Tibial nerve (tissue), 4 donors: ENCODE measurements around the gene MDM4. TPM values are rescaled to one million over a fixed set of nuclear protein-coding genes. Genes with fewer than 3 reads are reported as not detected.

Source experiments
- DNase-seq, 2 donors: peaks; one replicate each; pipeline ENCODE4 v3.0.0-alpha.2; 2019; ENCODE audit warnings: low spot score in 2 of 2
- H3K27ac ChIP-seq, 4 donors: fragments of 200-600 bp; sonication (generic) in 3 of 4; one replicate each; pipeline ENCODE4 v1.5.1; 2017 to 2019; ENCODE audit warnings: mild to moderate bottlenecking in 1 of 4
- H3K27me3 ChIP-seq, 2 donors: fragments of 200-600 bp; sonication (generic) in 1 of 2; one replicate each; pipeline versions ENCODE4 v1.5.1 to v1.6.0; 2017 to 2019
- H3K36me3 ChIP-seq, 3 donors: fragments of 200-600 bp; sonication (generic); one replicate each; pipeline ENCODE4 v1.5.1; 2018 to 2019
- H3K4me1 ChIP-seq, 4 donors: fragments of 200-600 bp; sonication (generic) in 3 of 4; one replicate each; pipeline ENCODE4 v1.5.1; 2017 to 2019
- H3K4me3 ChIP-seq, 4 donors: fragments of 200-600 bp; sonication (generic) in 3 of 4; one replicate each; pipeline ENCODE4 v1.5.1; 2017 to 2019; ENCODE audit warnings: mild to moderate bottlenecking in 1 of 4, moderate library complexity in 1 of 4
- H3K9me3 ChIP-seq, 4 donors: fragments of 200-600 bp; sonication (generic) in 3 of 4; one replicate each; pipeline ENCODE4 v1.5.1; 2017 to 2019
- EP300 ChIP-seq, 2 donors: sonication (generic); formaldehyde crosslinking; IDR thresholded peaks; one replicate each; pipeline ENCODE4 v1.6.1; 2017; ENCODE audit warnings: antibody characterized with exemption in 2 of 2, mild to moderate bottlenecking in 1 of 2
- POLR2A ChIP-seq, 2 donors: fragments of 450-650 bp; IDR thresholded peaks; one replicate each; pipeline ENCODE4 v1.6.1; 2017; ENCODE audit warnings: antibody characterized with exemption in 2 of 2, mild to moderate bottlenecking in 2 of 2, moderate library complexity in 2 of 2
- WGBS, 2 donors: methylation state at CpG; one replicate each; pipeline ENCODE4 v1.1.5; 2018; 5-methylcytosine and 5-hydroxymethylcytosine counted together
- total RNA-seq, 4 donors: library from RNA; depleted of rRNA; stranded (reverse); fragments of >200 nt; gene quantifications; one replicate each; pipeline ENCODE4 v1.1.0, GENCODE V29; 2016
- TF ChIP-seq, protein P1 (sequence below), 5 experiments: fragments of 200-600 bp in 3 of 5; fragments of 450-650 bp in 2 of 5; sonication (generic) in 3 of 5; IDR thresholded peaks; one replicate each; pipeline ENCODE4 v1.5.1; 2016 to 2019; ENCODE audit warnings: antibody characterized with exemption in 5 of 5, mild to moderate bottlenecking in 3 of 5, moderate library complexity in 2 of 5

Gene MDM4
- total RNA-seq, 4 donors from 2014 or later: 83.0 to 113 (median 101) TPM

DNA sequence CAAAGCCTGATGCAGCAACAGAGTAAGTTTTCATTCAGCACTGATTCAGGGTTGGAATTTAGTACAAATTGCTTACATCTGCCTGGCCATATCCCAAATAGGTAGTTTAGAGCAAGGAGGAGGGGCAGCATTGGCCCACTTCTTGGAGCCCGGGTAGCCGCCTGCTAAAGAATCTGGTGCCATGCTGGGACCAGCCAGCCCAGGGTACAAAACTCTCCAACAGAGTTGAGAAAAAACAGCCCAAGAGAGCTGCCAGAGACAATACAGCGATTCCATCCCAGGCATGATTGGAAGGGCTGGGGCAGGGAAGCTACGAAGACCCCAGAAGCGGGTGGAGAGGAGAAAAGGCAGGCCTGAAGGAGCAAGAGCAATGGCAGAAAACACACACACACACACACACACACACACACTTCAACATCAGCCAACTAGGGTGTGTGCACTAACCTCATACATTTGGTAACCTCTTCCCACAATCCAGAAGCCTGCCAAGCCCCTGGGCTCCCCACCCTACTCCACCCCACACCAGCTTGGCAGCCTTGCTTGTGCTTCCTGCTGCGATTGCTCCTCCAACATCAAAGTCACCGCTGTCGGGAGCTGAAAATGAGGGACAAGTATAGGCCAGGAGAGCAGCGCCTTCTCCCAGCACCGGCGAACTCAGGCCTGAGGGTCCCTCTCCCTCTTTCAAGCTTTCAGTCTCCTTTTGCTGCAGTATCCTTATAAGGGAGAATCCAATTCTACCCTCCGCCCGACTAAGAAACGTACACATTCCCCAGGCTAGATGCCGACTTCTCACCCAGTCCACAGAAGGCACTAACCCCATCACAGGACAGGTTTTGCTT is 22.8 kb upstream of the MDM4 start:
- peaks cover 0 to 45% (median 19%) of the 10 kb centered on the region in 4 donors for H3K4me1 ChIP-seq
- H3K36me3 ChIP-seq: no peaks in the 10 kb centered on the region
- 6 to 8% methylated on average over 15 of the region's 15 CpGs for WGBS, 2 donors
- H3K27ac ChIP-seq: peak overlapping the region; percentile 80 to 93 (median 90)
- H3K27me3 ChIP-seq: no peaks in the 10 kb centered on the region
- TF ChIP-seq EP300 (IDR thresholded peaks at IDR 0.05) (no peak), POLR2A (IDR thresholded peaks at IDR 0.05) (no peak)
- TF ChIP-seq, protein P1, sequence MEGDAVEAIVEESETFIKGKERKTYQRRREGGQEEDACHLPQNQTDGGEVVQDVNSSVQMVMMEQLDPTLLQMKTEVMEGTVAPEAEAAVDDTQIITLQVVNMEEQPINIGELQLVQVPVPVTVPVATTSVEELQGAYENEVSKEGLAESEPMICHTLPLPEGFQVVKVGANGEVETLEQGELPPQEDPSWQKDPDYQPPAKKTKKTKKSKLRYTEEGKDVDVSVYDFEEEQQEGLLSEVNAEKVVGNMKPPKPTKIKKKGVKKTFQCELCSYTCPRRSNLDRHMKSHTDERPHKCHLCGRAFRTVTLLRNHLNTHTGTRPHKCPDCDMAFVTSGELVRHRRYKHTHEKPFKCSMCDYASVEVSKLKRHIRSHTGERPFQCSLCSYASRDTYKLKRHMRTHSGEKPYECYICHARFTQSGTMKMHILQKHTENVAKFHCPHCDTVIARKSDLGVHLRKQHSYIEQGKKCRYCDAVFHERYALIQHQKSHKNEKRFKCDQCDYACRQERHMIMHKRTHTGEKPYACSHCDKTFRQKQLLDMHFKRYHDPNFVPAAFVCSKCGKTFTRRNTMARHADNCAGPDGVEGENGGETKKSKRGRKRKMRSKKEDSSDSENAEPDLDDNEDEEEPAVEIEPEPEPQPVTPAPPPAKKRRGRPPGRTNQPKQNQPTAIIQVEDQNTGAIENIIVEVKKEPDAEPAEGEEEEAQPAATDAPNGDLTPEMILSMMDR (IDR thresholded peaks at IDR 0.05): no peak
- DNase-seq: peak in 1 of 2 donors; percentile 46
- no peaks in the 10 kb centered on the region for H3K9me3 ChIP-seq
- peak overlapping the region; percentile 67 to 87 (median 74) for H3K4me3 ChIP-seq

DNA sequence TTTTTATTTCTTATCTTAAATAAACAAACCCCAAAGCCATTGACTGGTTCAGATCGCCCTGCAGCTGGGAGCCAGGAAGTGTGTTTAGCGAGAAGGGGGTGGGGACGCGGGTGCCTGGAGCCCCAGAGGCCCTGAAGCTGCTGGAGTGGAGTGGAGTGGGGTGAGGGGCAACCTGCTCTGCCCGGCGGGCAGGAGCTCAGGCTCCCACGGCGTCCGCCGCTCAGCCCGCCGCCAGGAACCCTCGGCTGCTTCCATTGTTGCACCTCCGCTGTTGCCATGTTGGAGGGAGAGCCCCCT is 22.3 kb upstream of the MDM4 start:
- Histone ChIP-seq H3K4me1 (peaks cover 0 to 45% (median 19%) of the 10 kb centered on the region in 4 donors), H3K4me3 (peak overlapping the region; percentile 67 to 87 (median 74)), H3K9me3 (no peaks in the 10 kb centered on the region), H3K27ac (peak overlapping the region; percentile 80 to 93 (median 90)), H3K27me3 (no peaks in the 10 kb centered on the region), H3K36me3 (no peaks in the 10 kb centered on the region)
- 0% methylated on average over 12 to 13 of the region's 14 CpGs for WGBS, 2 donors
- DNase-seq: peak in 1 of 2 donors; percentile 19
- no peak for TF ChIP-seq POLR2A (IDR thresholded peaks at IDR 0.05)
- no peak for TF ChIP-seq EP300 (IDR thresholded peaks at IDR 0.05)

DNA sequence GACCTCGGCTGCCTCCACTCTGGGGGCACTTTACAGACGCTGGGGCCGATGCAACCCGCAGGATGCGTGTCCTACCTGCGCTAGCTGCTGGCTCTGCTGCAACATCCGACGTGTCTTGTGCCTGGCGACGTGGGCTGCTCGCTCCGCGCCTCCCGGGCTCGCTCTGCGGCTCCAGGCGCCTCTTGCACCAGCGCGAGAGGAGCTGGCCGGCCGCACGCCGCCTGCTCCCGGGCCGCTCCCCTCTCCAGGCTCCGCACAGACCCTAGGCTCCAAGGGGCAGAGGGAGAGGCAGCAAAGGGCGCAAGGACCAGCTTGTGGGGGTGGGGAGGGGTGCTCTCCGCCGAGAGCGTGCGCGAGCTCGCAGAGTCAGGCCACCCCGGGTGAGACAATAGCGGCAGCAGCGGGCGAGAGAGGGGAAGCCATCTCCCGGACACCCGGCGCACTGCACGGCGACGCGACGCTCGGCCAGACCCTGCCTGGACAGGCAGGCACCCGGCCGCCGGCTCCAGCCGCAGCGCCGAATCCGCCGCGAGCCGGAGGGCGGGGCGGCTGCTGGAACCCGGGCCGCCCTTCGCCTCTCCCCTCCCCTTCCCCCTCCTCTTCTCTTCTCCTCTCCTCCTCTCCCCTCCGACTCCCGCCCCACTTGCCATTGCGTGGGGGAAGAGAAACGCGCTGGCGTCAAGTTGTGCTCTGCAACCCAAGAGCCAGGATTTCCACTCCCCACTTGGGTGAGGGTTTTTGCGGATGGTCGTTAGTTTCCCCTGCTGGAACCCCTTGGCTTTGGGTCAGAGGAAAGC is 21.7 kb upstream of the MDM4 start, which contains the start of gene PIK3C2B:
TSS of gene PIK3C2B (minus strand) at position 525 of the 797 bp plus-strand sequence. CDS start 25,003 bp downstream, outside the sequence.
- peaks cover 0 to 45% (median 19%) of the 10 kb centered on the region in 4 donors for H3K4me1 ChIP-seq
- no peaks in the 10 kb centered on the region for H3K27me3 ChIP-seq
- H3K27ac ChIP-seq: peak within 1 kb of the TSS; percentile 80 to 93 (median 90)
- DNase-seq: peak; percentile 57 to 59
- H3K36me3 ChIP-seq: no peaks in the 10 kb centered on the region
- WGBS, 2 donors: 0% methylated on average over 27 to 59 of the region's 69 CpGs
- TF ChIP-seq EP300 (IDR thresholded peaks at IDR 0.05) (peak in 1 of 2 donors; percentile 61), POLR2A (IDR thresholded peaks at IDR 0.05) (peak; percentile 43 to 67)
- TF ChIP-seq, protein P1 (IDR thresholded peaks at IDR 0.05): peak; percentile 54 to 86 (median 68)
- no peaks in the 10 kb centered on the region for H3K9me3 ChIP-seq
- peak within 1 kb of the TSS; percentile 67 to 87 (median 74) for H3K4me3 ChIP-seq

DNA sequence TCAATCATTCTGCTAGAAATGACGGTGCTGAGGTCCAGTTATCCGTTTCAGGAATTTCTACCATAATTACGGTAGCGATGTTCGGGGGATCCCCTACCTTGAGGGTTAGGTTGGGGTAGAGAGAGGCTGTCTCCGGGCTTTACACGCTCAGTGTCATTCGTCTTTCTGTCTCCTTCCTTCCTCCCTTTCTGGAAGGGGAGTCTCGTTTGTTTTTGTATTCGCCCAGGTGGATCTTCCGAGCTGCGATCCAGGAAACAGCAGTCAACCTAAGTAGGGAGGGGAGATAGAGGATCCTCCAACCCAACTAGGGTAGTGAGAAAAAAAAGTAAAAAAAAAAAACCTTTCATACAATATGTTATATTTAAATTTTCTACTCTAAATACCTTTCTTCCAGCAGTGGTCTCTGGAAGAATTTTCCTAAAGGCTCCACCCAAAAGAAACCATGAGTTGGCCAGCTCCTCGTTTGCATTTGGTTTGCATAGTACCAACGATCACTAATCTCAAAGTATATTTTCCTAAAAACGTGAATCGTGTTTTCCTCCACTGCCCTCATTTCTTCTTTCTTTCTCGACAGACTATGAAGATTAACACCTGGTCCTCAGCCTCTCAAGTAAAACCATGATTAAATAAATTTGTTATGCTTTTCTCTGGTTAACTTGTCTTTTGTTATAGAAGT is 21.0 kb upstream of the MDM4 start:
- no peak for DNase-seq
- no peaks in the 10 kb centered on the region for H3K27me3 ChIP-seq
- no peak for TF ChIP-seq POLR2A (IDR thresholded peaks at IDR 0.05)
- TF ChIP-seq EP300 (IDR thresholded peaks at IDR 0.05): no peak
- TF ChIP-seq, protein P1 (IDR thresholded peaks at IDR 0.05): no peak
- peaks cover 0 to 39% (median 19%) of the 10 kb centered on the region in 4 donors for H3K4me1 ChIP-seq
- H3K36me3 ChIP-seq: no peaks in the 10 kb centered on the region
- peak overlapping the region; percentile 80 to 93 (median 90) for H3K27ac ChIP-seq
- no peaks in the 10 kb centered on the region for H3K9me3 ChIP-seq
- 6 to 13% methylated on average over 17 of the region's 17 CpGs for WGBS, 2 donors
- H3K4me3 ChIP-seq: peak overlapping the region; percentile 67 to 87 (median 74)

DNA sequence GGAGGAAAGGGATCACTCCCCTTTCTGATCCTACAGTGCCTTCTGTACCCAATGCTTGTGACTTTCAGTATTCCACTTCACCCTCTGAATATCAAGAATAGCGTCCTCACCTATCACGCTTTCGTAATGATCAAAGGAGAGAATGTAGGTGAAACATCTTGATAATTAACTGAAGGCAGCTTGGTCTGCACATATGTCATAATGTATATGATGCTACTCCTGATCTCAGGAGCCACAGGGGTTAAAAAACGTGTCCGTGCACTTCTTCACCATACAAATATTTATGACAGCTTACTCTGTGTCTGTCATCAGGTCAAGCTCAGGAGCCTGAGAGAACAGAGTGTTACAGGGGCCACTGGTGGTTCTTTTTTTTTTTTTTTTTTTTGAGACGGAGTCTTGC is 20.4 kb upstream of the MDM4 start:
- peak overlapping the region in 2 of 4 donors; percentile 93 for H3K27ac ChIP-seq
- no peak for DNase-seq
- peaks cover 0 to 37% (median 19%) of the 10 kb centered on the region in 4 donors for H3K4me1 ChIP-seq
- no peaks in the 10 kb centered on the region for H3K36me3 ChIP-seq
- no peak overlapping the region for H3K4me3 ChIP-seq
- TF ChIP-seq POLR2A (IDR thresholded peaks at IDR 0.05): no peak
- TF ChIP-seq EP300 (IDR thresholded peaks at IDR 0.05): no peak
- TF ChIP-seq, protein P1 (IDR thresholded peaks at IDR 0.05): no peak
- H3K9me3 ChIP-seq: no peaks in the 10 kb centered on the region
- 78 to 79% methylated on average over 6 of the region's 6 CpGs for WGBS, 2 donors
- H3K27me3 ChIP-seq: no peaks in the 10 kb centered on the region
